A673 (cell line): ENCODE measurements around the gene COLGALT1.

Experiments used
- CTCF ChIP-seq: fragments of 300-800, 200-600 bp; sonication (generic); conservative IDR thresholded peaks from 2 replicates; pipeline ENCODE4 v1.5.1; 2017; ENCODE audit warnings: low read depth, mild to moderate bottlenecking, antibody characterized with exemption, low read length, moderate library complexity, mixed read lengths
- EZH2 ChIP-seq: fragments of 200-600 bp; sonication (generic); IDR thresholded peaks from 2 replicates; pipeline ENCODE4 v1.6.1; 2017; ENCODE audit warnings: borderline replicate concordance, low read depth, mild to moderate bottlenecking, mixed read lengths, antibody characterized with exemption, low read length; ENCODE audit not compliant: poor library complexity, severe bottlenecking

- TF ChIP-seq CTCF, result no peak
- TF ChIP-seq EZH2, result no peak
Observed at GRCh38 chr19:17626456-17627015, 71.1 kb downstream of the COLGALT1 start.
